Suprapubic skin (tissue), 4 donors: ENCODE data around the gene RPL22.

ENCODE experiments used
- POLR2A ChIP-seq, 2 donors: fragments of 450-650 bp; IDR thresholded peaks; one replicate each; pipeline ENCODE4 v1.6.1; 2017; ENCODE audit warnings: antibody characterized with exemption in 2 of 2, mild to moderate bottlenecking in 2 of 2, moderate library complexity in 2 of 2
- POLR2AphosphoS5 ChIP-seq, 3 donors: sonication (generic); formaldehyde crosslinking; IDR thresholded peaks; one replicate each; pipeline ENCODE4 v1.6.1; 2017; ENCODE audit warnings: antibody characterized with exemption in 3 of 3
- TF ChIP-seq, protein P1 (sequence below), 2 donors: fragments of 200-600 bp in 1 of 2; fragments of 450-650 bp in 1 of 2; sonication (generic) in 1 of 2; IDR thresholded peaks; one replicate each; pipeline ENCODE4 v1.5.1; 2016 to 2019; ENCODE audit warnings: antibody characterized with exemption in 2 of 2, mild to moderate bottlenecking in 1 of 2, moderate library complexity in 1 of 2

- no peak for TF ChIP-seq POLR2AphosphoS5 (IDR thresholded peaks at IDR 0.05)
- TF ChIP-seq POLR2A (IDR thresholded peaks at IDR 0.05) = no peak
- TF ChIP-seq, protein P1, sequence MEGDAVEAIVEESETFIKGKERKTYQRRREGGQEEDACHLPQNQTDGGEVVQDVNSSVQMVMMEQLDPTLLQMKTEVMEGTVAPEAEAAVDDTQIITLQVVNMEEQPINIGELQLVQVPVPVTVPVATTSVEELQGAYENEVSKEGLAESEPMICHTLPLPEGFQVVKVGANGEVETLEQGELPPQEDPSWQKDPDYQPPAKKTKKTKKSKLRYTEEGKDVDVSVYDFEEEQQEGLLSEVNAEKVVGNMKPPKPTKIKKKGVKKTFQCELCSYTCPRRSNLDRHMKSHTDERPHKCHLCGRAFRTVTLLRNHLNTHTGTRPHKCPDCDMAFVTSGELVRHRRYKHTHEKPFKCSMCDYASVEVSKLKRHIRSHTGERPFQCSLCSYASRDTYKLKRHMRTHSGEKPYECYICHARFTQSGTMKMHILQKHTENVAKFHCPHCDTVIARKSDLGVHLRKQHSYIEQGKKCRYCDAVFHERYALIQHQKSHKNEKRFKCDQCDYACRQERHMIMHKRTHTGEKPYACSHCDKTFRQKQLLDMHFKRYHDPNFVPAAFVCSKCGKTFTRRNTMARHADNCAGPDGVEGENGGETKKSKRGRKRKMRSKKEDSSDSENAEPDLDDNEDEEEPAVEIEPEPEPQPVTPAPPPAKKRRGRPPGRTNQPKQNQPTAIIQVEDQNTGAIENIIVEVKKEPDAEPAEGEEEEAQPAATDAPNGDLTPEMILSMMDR (IDR thresholded peaks at IDR 0.05) = no peak
These were observed 33.9 kb downstream of the RPL22 start for GRCh38 chr1:6165441-6165985.
